ENCODE measurements around the gene CEP120.

Gene CEP120

GRCh38 chr5:123455640-123456039 lies 32.4 kb upstream of the CEP120 start:
- no peaks in the 10 kb centered on the region for H3K9me3 ChIP-seq (ENCODE audit: insufficient read depth, low read length)
- no peak overlapping the region for H3K9ac ChIP-seq (ENCODE audit: insufficient read length, low read depth)
- no peak for DNase-seq (ENCODE audit: low read depth, low spot score)
- H3K4me1 ChIP-seq (ENCODE audit: insufficient read depth, insufficient read length): peaks cover 2% of the 10 kb centered on the region
- no peak overlapping the region for H3K4me3 ChIP-seq (ENCODE audit: insufficient read length, low read depth)
- H3K27me3 ChIP-seq (ENCODE audit: insufficient read depth, insufficient read length): no peaks in the 10 kb centered on the region
- no peaks in the 10 kb centered on the region for H3K36me3 ChIP-seq (ENCODE audit: insufficient read depth, insufficient read length, low read length)
- TF ChIP-seq ZNF274 (IDR thresholded peaks at IDR 0.05; ENCODE audit: low read depth, low read length) (no peak), SUZ12 (IDR thresholded peaks at IDR 0.05; ENCODE audit: extremely low read depth, insufficient read depth, insufficient read length) (no peak), YY1 (IDR thresholded peaks at IDR 0.05; ENCODE audit: insufficient read depth, insufficient read length) (no peak)

GRCh38 chr5:123455095-123455494 lies 31.9 kb upstream of the CEP120 start:
- Histone ChIP-seq H3K4me3 (ENCODE audit: insufficient read length, low read depth) (no peak overlapping the region), H3K4me1 (ENCODE audit: insufficient read depth, insufficient read length) (peaks cover under 1% of the 10 kb centered on the region), H3K9me3 (ENCODE audit: insufficient read depth, low read length) (no peaks in the 10 kb centered on the region), H3K27me3 (ENCODE audit: insufficient read depth, insufficient read length) (no peaks in the 10 kb centered on the region), H3K9ac (ENCODE audit: insufficient read length, low read depth) (no peak overlapping the region), H3K36me3 (ENCODE audit: insufficient read depth, insufficient read length, low read length) (no peaks in the 10 kb centered on the region)
- DNase-seq (ENCODE audit: low read depth, low spot score): no peak
- TF ChIP-seq YY1 (IDR thresholded peaks at IDR 0.05; ENCODE audit: insufficient read depth, insufficient read length) (no peak), SUZ12 (IDR thresholded peaks at IDR 0.05; ENCODE audit: extremely low read depth, insufficient read depth, insufficient read length) (no peak), ZNF274 (IDR thresholded peaks at IDR 0.05; ENCODE audit: low read depth, low read length) (no peak)

GRCh38 chr5:123454259-123454911 lies 31.2 kb upstream of the CEP120 start:
- H3K27me3 ChIP-seq (ENCODE audit: insufficient read depth, insufficient read length): no peaks in the 10 kb centered on the region
- H3K4me1 ChIP-seq (ENCODE audit: insufficient read depth, insufficient read length): no peaks in the 10 kb centered on the region
- H3K4me3 ChIP-seq (ENCODE audit: insufficient read length, low read depth): no peak overlapping the region

GRCh38 chr5:123452401-123452800 lies 29.2 kb upstream of the CEP120 start:
- TF ChIP-seq YY1 (IDR thresholded peaks at IDR 0.05; ENCODE audit: insufficient read depth, insufficient read length): no peak
- no peak for TF ChIP-seq ZNF274 (IDR thresholded peaks at IDR 0.05; ENCODE audit: low read depth, low read length)
- TF ChIP-seq SUZ12 (IDR thresholded peaks at IDR 0.05; ENCODE audit: extremely low read depth, insufficient read depth, insufficient read length): no peak
- no peak overlapping the region for H3K9ac ChIP-seq (ENCODE audit: insufficient read length, low read depth)
- H3K4me3 ChIP-seq (ENCODE audit: insufficient read length, low read depth): no peak overlapping the region
- H3K9me3 ChIP-seq (ENCODE audit: insufficient read depth, low read length): no peaks in the 10 kb centered on the region
- no peaks in the 10 kb centered on the region for H3K27me3 ChIP-seq (ENCODE audit: insufficient read depth, insufficient read length)
- no peaks in the 10 kb centered on the region for H3K36me3 ChIP-seq (ENCODE audit: insufficient read depth, insufficient read length, low read length)
- H3K4me1 ChIP-seq (ENCODE audit: insufficient read depth, insufficient read length): no peaks in the 10 kb centered on the region
- no peak for DNase-seq (ENCODE audit: low read depth, low spot score)

More at GRCh38 chr5:123454259-123454911, 31.2 kb upstream of the CEP120 start:
- Histone ChIP-seq H3K9me3 (ENCODE audit: insufficient read depth, low read length) (no peaks in the 10 kb centered on the region), H3K36me3 (ENCODE audit: insufficient read depth, insufficient read length, low read length) (no peaks in the 10 kb centered on the region), H3K9ac (ENCODE audit: insufficient read length, low read depth) (no peak overlapping the region)
- DNase-seq (ENCODE audit: low read depth, low spot score): no peak
- TF ChIP-seq ZNF274 (IDR thresholded peaks at IDR 0.05; ENCODE audit: low read depth, low read length) (no peak), SUZ12 (IDR thresholded peaks at IDR 0.05; ENCODE audit: extremely low read depth, insufficient read depth, insufficient read length) (no peak), YY1 (IDR thresholded peaks at IDR 0.05; ENCODE audit: insufficient read depth, insufficient read length) (no peak)

GRCh38 chr5:123451047-123451446 lies 27.8 kb upstream of the CEP120 start:
- TF ChIP-seq YY1 (IDR thresholded peaks at IDR 0.05; ENCODE audit: insufficient read depth, insufficient read length): no peak
- no peak for TF ChIP-seq ZNF274 (IDR thresholded peaks at IDR 0.05; ENCODE audit: low read depth, low read length)
- TF ChIP-seq SUZ12 (IDR thresholded peaks at IDR 0.05; ENCODE audit: extremely low read depth, insufficient read depth, insufficient read length): no peak
- H3K9me3 ChIP-seq (ENCODE audit: insufficient read depth, low read length): no peaks in the 10 kb centered on the region
- no peaks in the 10 kb centered on the region for H3K36me3 ChIP-seq (ENCODE audit: insufficient read depth, insufficient read length, low read length)
- no peaks in the 10 kb centered on the region for H3K27me3 ChIP-seq (ENCODE audit: insufficient read depth, insufficient read length)
- DNase-seq (ENCODE audit: low read depth, low spot score): no peak
- H3K9ac ChIP-seq (ENCODE audit: insufficient read length, low read depth): no peak overlapping the region
- H3K4me1 ChIP-seq (ENCODE audit: insufficient read depth, insufficient read length): no peaks in the 10 kb centered on the region
- no peak overlapping the region for H3K4me3 ChIP-seq (ENCODE audit: insufficient read length, low read depth)

GRCh38 chr5:123450640-123451039 lies 27.4 kb upstream of the CEP120 start:
- no peaks in the 10 kb centered on the region for H3K27me3 ChIP-seq (ENCODE audit: insufficient read depth, insufficient read length)
- H3K9me3 ChIP-seq (ENCODE audit: insufficient read depth, low read length): no peaks in the 10 kb centered on the region
- H3K4me3 ChIP-seq (ENCODE audit: insufficient read length, low read depth): no peak overlapping the region
- H3K4me1 ChIP-seq (ENCODE audit: insufficient read depth, insufficient read length): no peaks in the 10 kb centered on the region
- TF ChIP-seq YY1 (IDR thresholded peaks at IDR 0.05; ENCODE audit: insufficient read depth, insufficient read length) (no peak), SUZ12 (IDR thresholded peaks at IDR 0.05; ENCODE audit: extremely low read depth, insufficient read depth, insufficient read length) (no peak), ZNF274 (IDR thresholded peaks at IDR 0.05; ENCODE audit: low read depth, low read length) (no peak)
- DNase-seq (ENCODE audit: low read depth, low spot score): no peak
- no peaks in the 10 kb centered on the region for H3K36me3 ChIP-seq (ENCODE audit: insufficient read depth, insufficient read length, low read length)
- no peak overlapping the region for H3K9ac ChIP-seq (ENCODE audit: insufficient read length, low read depth)

- DNase-seq (ENCODE audit: low read depth, low spot score): no peak
Observed at GRCh38 chr5:123450114-123450513, 26.9 kb upstream of the CEP120 start.

More at GRCh38 chr5:123450114-123450513, 26.9 kb upstream of the CEP120 start:
- no peak overlapping the region for H3K4me3 ChIP-seq (ENCODE audit: insufficient read length, low read depth)
- no peak overlapping the region for H3K9ac ChIP-seq (ENCODE audit: insufficient read length, low read depth)
- H3K27me3 ChIP-seq (ENCODE audit: insufficient read depth, insufficient read length): no peaks in the 10 kb centered on the region
- H3K9me3 ChIP-seq (ENCODE audit: insufficient read depth, low read length): no peaks in the 10 kb centered on the region
- no peaks in the 10 kb centered on the region for H3K36me3 ChIP-seq (ENCODE audit: insufficient read depth, insufficient read length, low read length)
- no peak for TF ChIP-seq ZNF274 (IDR thresholded peaks at IDR 0.05; ENCODE audit: low read depth, low read length)
- TF ChIP-seq SUZ12 (IDR thresholded peaks at IDR 0.05; ENCODE audit: extremely low read depth, insufficient read depth, insufficient read length): no peak
- TF ChIP-seq YY1 (IDR thresholded peaks at IDR 0.05; ENCODE audit: insufficient read depth, insufficient read length): no peak
- no peaks in the 10 kb centered on the region for H3K4me1 ChIP-seq (ENCODE audit: insufficient read depth, insufficient read length)
